ENCODE results near the gene ARL5B. TPM values are rescaled to one million over a fixed set of nuclear protein-coding genes. Genes with fewer than 3 reads are reported as not detected.
"Not testable (repeated sequence)": the region's sequence is repeated elsewhere in the genome, so short reads cannot be mapped to it uniquely, and the experiment has no call there.

The ARL5B gene
- 9.2 TPM for total RNA-seq

GRCh38 chr10:18659125-18659818 is at the start of gene ARL5B:
ARL5B (plus strand) TSS chr10:18659431; CDS start chr10:18659638, 207 bp downstream.
- peak; percentile 92 to 98 (median 98) for DNase-seq (ENCODE audit: low read depth in 2 of 3, low spot score in 2 of 3)

GRCh38 chr10:18610517-18610916 is 48.7 kb upstream of the ARL5B start:
- DNase-seq (ENCODE audit: low read depth in 2 of 3, low spot score in 2 of 3) = no peak

- DNase-seq (ENCODE audit: low read depth in 2 of 3, low spot score in 2 of 3) = no peak
Measured at GRCh38 chr10:18611168-18611567, 48.1 kb upstream of the ARL5B start.

GRCh38 chr10:18615618-18616017 is 43.6 kb upstream of the ARL5B start:
- DNase-seq (ENCODE audit: low read depth in 2 of 3, low spot score in 2 of 3) = no peak

GRCh38 chr10:18616337-18616736 is 42.9 kb upstream of the ARL5B start:
- peak in 2 of 3 donors; percentile 3 to 4 for DNase-seq (ENCODE audit: low read depth in 2 of 3, low spot score in 2 of 3)

- DNase-seq (ENCODE audit: low read depth in 2 of 3, low spot score in 2 of 3) = no peak
Measured at GRCh38 chr10:18619016-18619415, 40.2 kb upstream of the ARL5B start.

- no peak for DNase-seq (ENCODE audit: low read depth in 2 of 3, low spot score in 2 of 3)
Measured at GRCh38 chr10:18620856-18621255, 38.4 kb upstream of the ARL5B start.

GRCh38 chr10:18623671-18624070 is 35.6 kb upstream of the ARL5B start:
- DNase-seq (ENCODE audit: low read depth in 2 of 3, low spot score in 2 of 3) = not testable (repeated sequence)

GRCh38 chr10:18625886-18626285 is 33.3 kb upstream of the ARL5B start:
- no peak for DNase-seq (ENCODE audit: low read depth in 2 of 3, low spot score in 2 of 3)

- DNase-seq (ENCODE audit: low read depth in 2 of 3, low spot score in 2 of 3) = peak in 2 of 3 donors; percentile 58 to 60
Measured at GRCh38 chr10:18627452-18628018, 31.7 kb upstream of the ARL5B start.

GRCh38 chr10:18632500-18632899 is 26.7 kb upstream of the ARL5B start:
- not testable (repeated sequence) for DNase-seq (ENCODE audit: low read depth in 2 of 3, low spot score in 2 of 3)

GRCh38 chr10:18635995-18636394 is 23.2 kb upstream of the ARL5B start:
- DNase-seq (ENCODE audit: low read depth in 2 of 3, low spot score in 2 of 3) = no peak

GRCh38 chr10:18637400-18637799 is 21.8 kb upstream of the ARL5B start:
- not testable (repeated sequence) for DNase-seq (ENCODE audit: low read depth in 2 of 3, low spot score in 2 of 3)

GRCh38 chr10:18639719-18640118 is 19.5 kb upstream of the ARL5B start:
- not testable (repeated sequence) for DNase-seq (ENCODE audit: low read depth in 2 of 3, low spot score in 2 of 3)

GRCh38 chr10:18647151-18647550 is 12.1 kb upstream of the ARL5B start:
- no peak for DNase-seq (ENCODE audit: low read depth in 2 of 3, low spot score in 2 of 3)

- no peak for DNase-seq (ENCODE audit: low read depth in 2 of 3, low spot score in 2 of 3)
Measured at GRCh38 chr10:18647945-18648344, 11.3 kb upstream of the ARL5B start.

GRCh38 chr10:18649364-18649959 is 9.8 kb upstream of the ARL5B start:
- no peak for DNase-seq (ENCODE audit: low read depth in 2 of 3, low spot score in 2 of 3)

GRCh38 chr10:18650404-18650997 is 8.7 kb upstream of the ARL5B start:
- no peak for DNase-seq (ENCODE audit: low read depth in 2 of 3, low spot score in 2 of 3)

- DNase-seq (ENCODE audit: low read depth in 2 of 3, low spot score in 2 of 3) = peak; percentile 85 to 95 (median 94)
Measured at GRCh38 chr10:18651324-18652007, 7.8 kb upstream of the ARL5B start, which contains the start of gene NSUN6. NSUN6 (minus strand) TSS chr10:18651587; CDS start chr10:18651203, 384 bp downstream.

GRCh38 chr10:18653112-18653511 is 6.1 kb upstream of the ARL5B start:
- no peak for DNase-seq (ENCODE audit: low read depth in 2 of 3, low spot score in 2 of 3)

GRCh38 chr10:18656724-18657123 is 2.5 kb upstream of the ARL5B start:
- no peak for DNase-seq (ENCODE audit: low read depth in 2 of 3, low spot score in 2 of 3)
